ENCODE results near the gene UGT1A4. TPM values are rescaled to one million over a fixed set of nuclear protein-coding genes. Genes with fewer than 3 reads are reported as not detected.

UGT1A4 gene
- total RNA-seq, 1 experiment from 2014 or later, result 0.12 TPM

DNA sequence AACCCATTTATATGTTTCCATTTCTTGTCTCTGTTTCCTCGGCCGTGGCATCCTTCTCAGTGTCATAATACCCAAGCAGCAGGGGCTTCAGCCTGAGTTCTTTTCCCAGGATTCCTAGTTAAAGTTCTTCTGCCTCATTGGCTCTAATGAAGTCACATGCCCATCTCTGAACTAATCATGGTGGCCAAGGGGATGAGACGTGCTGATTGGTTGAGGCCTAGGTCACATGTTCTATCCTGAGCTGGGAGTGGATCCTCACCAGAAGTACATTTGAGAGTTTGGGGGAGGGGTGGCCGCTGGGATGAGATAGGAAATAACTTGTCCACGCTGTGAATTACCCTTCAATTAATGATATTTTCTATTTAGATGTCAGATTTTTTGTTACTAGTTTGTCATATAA is 9.6 kb upstream of the UGT1A4 start:
- H3K36me3 ChIP-seq (ENCODE audit: control insufficient read depth in 1 of 2, insufficient read depth in 2 of 2, low read length in 2 of 2), result no peaks in the 10 kb centered on the region
- intact Hi-C loops (cut with micrococcal nuclease), result no loop called here
- no peaks in the 10 kb centered on the region for H3K9me2 ChIP-seq (ENCODE audit: insufficient read depth)
- H3K27ac ChIP-seq (ENCODE audit: low read depth, low read length), result no peak overlapping the region
- H3K4me2 ChIP-seq (ENCODE audit: low read length), result no peak overlapping the region
- RAD21 ChIA-PET (ENCODE audit: low non-redundant PET in 1 of 2, low total read pairs in 2 of 2, uncharacterized antibody in 2 of 2, unreplicated experiment in 2 of 2), result no interaction called here
- no TSS peak for BruUV-seq (replicated peaks)
- no peak overlapping the region for H3K4me3 ChIP-seq (replicated peaks in 1 of 2; ENCODE audit: low read depth in 1 of 2, low read length in 2 of 2)
- H3K9ac ChIP-seq (ENCODE audit: low read length), result no peak overlapping the region
- no peaks in the 10 kb centered on the region for H3K4me1 ChIP-seq (ENCODE audit: control insufficient read depth in 1 of 2, insufficient read depth in 2 of 2, low read length in 2 of 2)
- CTCF ChIA-PET, result no interaction called here
- DNase-seq (ENCODE audit: low read depth, low spot score), result no peak
- TF ChIP-seq YY1 (IDR thresholded peaks at IDR 0.05; ENCODE audit: extremely low read depth, insufficient replicate concordance, low read depth, low read length) (no peak), POLR2AphosphoS5 (IDR thresholded peaks at IDR 0.05; ENCODE audit: low read depth, low read length) (no peak)
- no peak for ATAC-seq
- no peaks in the 10 kb centered on the region for H4K20me1 ChIP-seq (ENCODE audit: insufficient read depth)
- no peaks in the 10 kb centered on the region for H3K27me3 ChIP-seq (ENCODE audit: insufficient read depth, low read length)
- no peaks in the 10 kb centered on the region for H3K9me3 ChIP-seq (ENCODE audit: control insufficient read depth in 1 of 2, insufficient read depth in 1 of 2, low read depth in 1 of 2, low read length in 2 of 2)
- POLR2A ChIA-PET, result no interaction called here
- no peak overlapping the region for H2AFZ ChIP-seq (ENCODE audit: low read depth, low read length, poor library complexity, severe bottlenecking)
- no peaks in the 10 kb centered on the region for H3K79me2 ChIP-seq (ENCODE audit: insufficient read depth, low read length)

- ATAC-seq, result peak; percentile 98
- Histone ChIP-seq H3K36me3 (ENCODE audit: control insufficient read depth in 1 of 2, insufficient read depth in 2 of 2, low read length in 2 of 2) (no peaks in the 10 kb centered on the region), H4K20me1 (ENCODE audit: insufficient read depth) (no peaks in the 10 kb centered on the region), H3K4me2 (ENCODE audit: low read length) (no peak overlapping the region), H3K9ac (ENCODE audit: low read length) (no peak overlapping the region), H2AFZ (ENCODE audit: low read depth, low read length, poor library complexity, severe bottlenecking) (peak overlapping the region; percentile 52), H3K4me3 (replicated peaks in 1 of 2; ENCODE audit: low read depth in 1 of 2, low read length in 2 of 2) (no peak overlapping the region), H3K27ac (ENCODE audit: low read depth, low read length) (no peak overlapping the region), H3K79me2 (ENCODE audit: insufficient read depth, low read length) (no peaks in the 10 kb centered on the region), H3K9me2 (ENCODE audit: insufficient read depth) (no peaks in the 10 kb centered on the region), H3K4me1 (ENCODE audit: control insufficient read depth in 1 of 2, insufficient read depth in 2 of 2, low read length in 2 of 2) (no peaks in the 10 kb centered on the region), H3K9me3 (ENCODE audit: control insufficient read depth in 1 of 2, insufficient read depth in 1 of 2, low read depth in 1 of 2, low read length in 2 of 2) (no peaks in the 10 kb centered on the region), H3K27me3 (ENCODE audit: insufficient read depth, low read length) (peaks cover 11% of the 10 kb centered on the region; the same call in 1 of the 2 replicates)
- POLR2A ChIA-PET, result no interaction called here
- CTCF ChIA-PET, result interaction anchor here (1.1 to 1.4 kb wide), 4 partner anchors 17 to 305 kb away, joined by 3 to 5 read pairs (median 3); partner anchors contain the start of gene UGT1A3
- DNase-seq (ENCODE audit: low read depth, low spot score), result peak; percentile 47
- RAD21 ChIA-PET (ENCODE audit: low non-redundant PET in 1 of 2, low total read pairs in 2 of 2, uncharacterized antibody in 2 of 2, unreplicated experiment in 2 of 2), result no interaction called here
- no TSS peak for BruUV-seq (replicated peaks)
- intact Hi-C loops (cut with micrococcal nuclease), result loop anchor here (1.0 kb wide), 1 partner anchor 307 kb away; no protein-coding TSS in a partner anchor
- TF ChIP-seq ATF3 (IDR thresholded peaks at IDR 0.05) (no peak), YY1 (IDR thresholded peaks at IDR 0.05; ENCODE audit: extremely low read depth, insufficient replicate concordance, low read depth, low read length) (peak; percentile 16), EZH2 (IDR thresholded peaks at IDR 0.05) (no peak), RAD21 (IDR thresholded peaks at IDR 0.05; ENCODE audit: low read depth) (peak; percentile 86), POLR2AphosphoS5 (IDR thresholded peaks at IDR 0.05; ENCODE audit: low read depth, low read length) (no peak)
- TF ChIP-seq, protein P1, sequence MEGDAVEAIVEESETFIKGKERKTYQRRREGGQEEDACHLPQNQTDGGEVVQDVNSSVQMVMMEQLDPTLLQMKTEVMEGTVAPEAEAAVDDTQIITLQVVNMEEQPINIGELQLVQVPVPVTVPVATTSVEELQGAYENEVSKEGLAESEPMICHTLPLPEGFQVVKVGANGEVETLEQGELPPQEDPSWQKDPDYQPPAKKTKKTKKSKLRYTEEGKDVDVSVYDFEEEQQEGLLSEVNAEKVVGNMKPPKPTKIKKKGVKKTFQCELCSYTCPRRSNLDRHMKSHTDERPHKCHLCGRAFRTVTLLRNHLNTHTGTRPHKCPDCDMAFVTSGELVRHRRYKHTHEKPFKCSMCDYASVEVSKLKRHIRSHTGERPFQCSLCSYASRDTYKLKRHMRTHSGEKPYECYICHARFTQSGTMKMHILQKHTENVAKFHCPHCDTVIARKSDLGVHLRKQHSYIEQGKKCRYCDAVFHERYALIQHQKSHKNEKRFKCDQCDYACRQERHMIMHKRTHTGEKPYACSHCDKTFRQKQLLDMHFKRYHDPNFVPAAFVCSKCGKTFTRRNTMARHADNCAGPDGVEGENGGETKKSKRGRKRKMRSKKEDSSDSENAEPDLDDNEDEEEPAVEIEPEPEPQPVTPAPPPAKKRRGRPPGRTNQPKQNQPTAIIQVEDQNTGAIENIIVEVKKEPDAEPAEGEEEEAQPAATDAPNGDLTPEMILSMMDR (IDR thresholded peaks at IDR 0.05 in 2 of 3, conservative IDR thresholded peaks at IDR 0.05 in 1 of 3; ENCODE audit: borderline replicate concordance in 1 of 3, insufficient read depth in 1 of 3, low read depth in 2 of 3, low read length in 2 of 3), result peak; percentile 61 to 97 (median 96); a peak in 5 of 6 replicates
Measured at GRCh38 chr2:233711312-233712008, 7.1 kb upstream of the UGT1A4 start.

Measured in HCT116 (cell line).